Activated CD4-positive, alpha-beta T cell treated with anti-CD3 and anti-CD28 coated beads for 24 hours (primary cell): ENCODE data around the gene YWHAB.
A peak's percentile ranks its signal among the peaks of the same experiment; 100 is the strongest.
"Not testable (repeated sequence)": the region's sequence is repeated elsewhere in the genome, so short reads cannot be mapped to it uniquely, and the experiment has no call there.

Experiments used
- DNase-seq, 2 donors: peaks; one replicate each; pipeline ENCODE4 v3.0.0-alpha.2; 2020; ENCODE audit warnings: low read depth in 2 of 2

The YWHAB gene

GRCh38 chr20:44866703-44867335 is 18.7 kb upstream of the YWHAB start:
- no peak for DNase-seq

DNA sequence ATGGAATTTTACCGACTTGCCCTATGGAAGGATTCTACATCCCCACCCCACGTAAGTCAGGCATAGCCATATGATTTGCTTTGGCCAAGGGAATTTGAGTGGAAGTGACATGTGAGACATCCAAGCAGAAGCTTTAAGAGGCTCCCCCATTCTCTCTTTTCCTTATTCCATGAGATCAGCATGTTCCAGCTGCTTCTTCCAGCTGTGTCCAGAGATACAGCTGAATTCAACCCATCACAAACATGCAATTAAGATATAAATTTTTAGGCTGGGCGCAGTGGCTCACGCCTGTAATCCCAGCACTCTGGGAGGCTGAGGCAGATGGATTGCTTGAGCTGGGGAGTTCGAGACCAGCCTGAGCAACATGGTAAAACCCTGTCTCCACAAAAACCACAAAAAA is 16.0 kb upstream of the YWHAB start:
- no peak for DNase-seq

DNA sequence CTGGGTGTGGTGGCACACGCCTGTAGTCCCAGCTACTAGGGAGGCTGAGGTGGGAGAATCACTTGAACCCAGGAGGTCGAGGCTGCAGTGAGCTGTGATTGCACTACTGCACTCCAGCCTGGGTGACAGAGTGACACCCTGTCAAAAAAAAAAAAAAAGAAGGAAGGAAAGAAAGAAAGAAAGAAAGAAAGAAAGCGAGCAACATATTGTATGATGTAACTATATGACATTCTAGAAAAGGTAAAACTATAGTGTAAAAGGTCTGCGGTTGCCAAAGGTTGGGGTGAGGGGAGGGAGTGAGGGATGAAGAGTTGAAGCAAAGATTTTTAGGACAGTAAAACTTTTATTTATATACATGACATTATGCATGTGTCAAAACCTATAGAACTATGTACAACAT is 3.1 kb upstream of the YWHAB start:
- DNase-seq, result not testable (repeated sequence)

GRCh38 chr20:44883214-44883902 is 2.1 kb upstream of the YWHAB start:
- no peak for DNase-seq

DNA sequence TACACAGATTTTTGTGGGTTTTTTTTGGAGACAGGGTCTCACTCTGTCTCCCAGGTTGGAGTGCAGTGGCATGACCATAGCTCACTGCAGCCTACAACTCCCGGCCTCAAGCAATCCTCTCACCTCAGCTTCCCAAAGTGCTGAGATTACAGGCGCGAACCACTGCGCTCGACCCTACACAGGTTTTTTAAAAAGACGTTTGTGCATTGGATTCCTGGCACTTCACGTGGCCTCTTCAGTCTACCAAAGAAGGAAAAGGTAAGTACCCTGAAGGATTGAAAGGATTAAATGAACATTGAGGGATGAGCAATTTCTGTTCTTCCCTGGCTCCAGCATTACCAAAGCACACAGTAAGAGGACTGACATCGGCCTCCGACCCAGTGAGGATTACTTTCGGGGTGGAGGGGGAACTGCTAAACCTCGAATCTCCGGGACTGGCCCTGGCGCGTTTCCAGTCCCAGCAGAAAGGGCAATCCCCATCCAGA is 556 bp upstream of the YWHAB start:
- no peak for DNase-seq

DNA sequence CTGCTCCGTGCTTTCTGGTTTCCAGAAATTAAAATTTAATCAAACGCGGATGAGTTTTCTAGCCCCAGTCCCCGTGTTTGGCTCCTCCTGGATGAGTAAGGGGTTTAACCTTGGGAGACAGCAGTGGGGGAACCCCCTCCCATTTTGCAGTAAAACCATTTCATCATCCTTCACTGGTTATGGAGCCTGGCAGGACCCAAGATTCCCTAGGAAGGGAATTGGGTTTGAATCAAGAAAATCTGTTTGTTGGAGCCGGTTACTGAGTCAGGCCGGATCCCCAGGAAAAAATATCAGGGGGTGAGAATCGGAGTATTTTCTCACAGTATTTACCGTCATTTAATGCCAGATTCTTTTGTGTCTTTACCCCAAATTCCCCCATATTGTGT is 754 bp downstream of the YWHAB start:
- no peak for DNase-seq

DNA sequence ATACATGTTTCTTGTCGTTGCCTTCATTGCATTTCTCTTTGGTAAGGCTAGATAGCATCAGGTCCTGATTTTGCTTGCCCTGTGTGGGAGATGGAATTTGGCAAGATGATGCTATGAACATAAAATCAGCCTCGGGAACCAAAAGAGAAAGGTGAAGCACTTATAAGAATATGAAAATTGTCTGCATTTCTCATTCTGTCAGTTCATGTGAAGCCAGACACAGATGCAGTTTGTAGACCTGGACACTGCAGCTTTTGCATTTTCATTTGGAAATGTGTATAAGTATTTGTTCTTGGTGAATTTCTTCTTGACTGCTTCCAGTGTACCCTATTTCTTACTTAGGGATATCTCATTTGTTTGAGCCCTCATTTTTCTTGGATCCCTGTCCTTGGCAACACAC is 1.3 kb downstream of the YWHAB start:
- DNase-seq, result no peak

- DNase-seq, result no peak
Observed at GRCh38 chr20:44887466-44887865, 2.0 kb downstream of the YWHAB start.

- DNase-seq, result no peak
Observed at GRCh38 chr20:44888226-44889103, 3.0 kb downstream of the YWHAB start.

GRCh38 chr20:44891826-44892225 is 6.3 kb downstream of the YWHAB start:
- no peak for DNase-seq

GRCh38 chr20:44894959-44895358 is 9.5 kb downstream of the YWHAB start:
- DNase-seq, result no peak

GRCh38 chr20:44896583-44896982 is 11.1 kb downstream of the YWHAB start:
- DNase-seq, result no peak

DNA sequence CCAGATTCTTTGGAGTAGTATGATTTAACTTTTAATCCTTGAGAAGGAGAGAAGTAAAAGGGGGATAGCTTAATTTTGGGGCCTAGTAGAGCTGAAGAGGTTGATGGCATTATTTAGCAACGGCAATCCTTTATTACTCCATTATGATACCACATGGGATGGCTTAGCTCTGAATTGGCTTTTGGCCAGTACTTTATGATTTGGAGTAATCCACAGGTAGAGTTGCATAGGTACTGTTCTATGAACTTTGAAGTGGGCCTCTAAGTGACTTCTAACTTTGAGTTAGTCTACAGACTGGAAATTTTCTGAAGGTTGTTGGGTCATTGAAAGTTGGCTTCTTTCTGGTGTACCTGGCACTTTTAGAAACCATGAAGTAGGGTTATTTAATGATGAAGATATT is 11.6 kb downstream of the YWHAB start:
- no peak for DNase-seq

GRCh38 chr20:44900231-44900854 is 14.8 kb downstream of the YWHAB start:
- DNase-seq, result no peak

DNA sequence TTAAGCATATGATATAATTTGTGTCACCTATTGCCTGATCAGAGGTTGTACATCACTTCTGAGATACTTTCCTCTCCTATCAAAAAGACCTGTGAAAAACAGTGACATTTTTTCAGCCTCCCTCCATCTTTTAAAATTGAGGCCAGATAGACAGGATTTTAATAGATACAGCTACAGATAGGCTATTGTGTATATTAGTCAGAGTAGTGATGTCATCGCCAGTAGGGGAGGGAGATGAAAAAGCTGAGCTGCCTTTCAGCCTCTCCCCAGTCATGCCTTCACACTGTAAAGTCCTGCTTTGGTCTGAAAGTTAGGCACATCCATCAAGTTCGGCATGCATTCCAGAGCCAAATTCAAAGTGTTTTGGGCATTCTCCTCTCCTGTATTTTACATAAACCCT is 16.5 kb downstream of the YWHAB start:
- DNase-seq, result no peak

DNA sequence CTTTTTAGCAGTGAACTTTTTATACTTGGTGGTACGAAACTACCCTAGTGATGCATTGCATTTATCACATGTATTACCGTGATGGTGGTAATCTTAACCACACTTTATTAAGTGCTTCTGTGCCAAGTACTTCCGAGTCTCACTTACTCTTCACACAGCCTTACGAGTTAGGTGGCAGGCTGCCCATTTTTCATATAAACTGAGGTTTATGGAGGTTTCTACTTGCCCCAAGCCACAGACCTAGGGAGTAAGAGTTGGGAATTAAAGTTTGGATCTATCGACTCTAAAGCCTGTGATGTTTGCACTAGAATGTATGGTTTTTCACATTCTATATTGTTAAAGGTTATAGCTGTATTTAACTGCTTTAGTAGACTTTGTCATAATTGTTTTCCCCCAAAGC is 18.9 kb downstream of the YWHAB start:
- no peak for DNase-seq

DNA sequence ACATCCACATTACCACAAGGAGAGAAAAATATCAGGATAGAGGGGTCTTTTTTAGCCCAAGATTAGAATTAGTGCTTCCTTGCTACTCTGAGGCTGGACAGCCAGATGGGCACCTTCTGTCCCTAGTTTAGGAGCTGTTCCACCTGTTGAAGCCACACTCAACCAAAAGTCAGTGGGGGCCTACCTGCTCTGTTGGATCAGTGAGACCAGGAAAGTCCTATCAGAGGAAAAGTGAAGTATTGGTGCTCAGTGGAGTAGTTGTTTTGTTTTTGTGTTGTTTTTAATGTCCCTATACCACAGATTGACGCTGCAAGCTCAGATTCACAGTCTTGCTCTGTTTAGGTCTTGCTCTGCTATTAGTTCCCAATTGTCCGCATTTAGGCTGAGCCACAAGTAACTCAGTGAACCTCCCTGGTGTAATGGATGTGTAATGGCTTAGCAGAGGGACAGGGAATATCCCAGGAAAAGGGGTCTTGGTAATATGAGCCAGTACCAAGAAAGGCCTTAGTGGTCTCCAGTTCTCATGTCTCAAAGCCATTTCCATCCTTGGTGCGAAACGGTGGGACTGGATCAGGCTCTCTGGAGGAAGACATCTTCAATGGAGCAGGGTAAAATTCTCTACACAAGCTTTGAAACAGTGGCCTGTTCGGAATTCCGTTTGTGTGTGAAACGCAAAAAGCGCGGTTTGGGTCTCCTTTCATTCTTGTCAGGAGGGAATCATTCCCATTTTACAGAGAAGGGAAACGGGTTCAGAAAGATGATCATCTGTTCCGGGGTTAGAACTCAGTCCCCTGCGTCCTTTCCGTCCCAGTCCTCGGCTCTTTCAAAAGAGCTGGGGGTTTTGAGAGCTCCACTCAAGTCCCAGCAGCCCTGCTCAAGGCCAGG is 23.7 kb downstream of the YWHAB start:
- DNase-seq, result no peak

- DNase-seq, result peak; percentile 61 to 70
Observed at GRCh38 chr20:44909872-44910689, 24.6 kb downstream of the YWHAB start, which contains the start of gene PABPC1L. TSS of gene PABPC1L (plus strand) at chr20:44910060. CDS start at chr20:44910144, 84 bp downstream.

- DNase-seq, result no peak
Observed at GRCh38 chr20:44910690-44911262, 25.3 kb downstream of the YWHAB start.
